ENCODE results near the gene PLA1A. TPM values are rescaled to one million over a fixed set of nuclear protein-coding genes. Genes with fewer than 3 reads are reported as not detected.
A peak's percentile ranks its signal among the peaks of the same experiment; 100 is the strongest.

Gene PLA1A
- total RNA-seq, 2 experiments from 2014 or later, result not detected

DNA sequence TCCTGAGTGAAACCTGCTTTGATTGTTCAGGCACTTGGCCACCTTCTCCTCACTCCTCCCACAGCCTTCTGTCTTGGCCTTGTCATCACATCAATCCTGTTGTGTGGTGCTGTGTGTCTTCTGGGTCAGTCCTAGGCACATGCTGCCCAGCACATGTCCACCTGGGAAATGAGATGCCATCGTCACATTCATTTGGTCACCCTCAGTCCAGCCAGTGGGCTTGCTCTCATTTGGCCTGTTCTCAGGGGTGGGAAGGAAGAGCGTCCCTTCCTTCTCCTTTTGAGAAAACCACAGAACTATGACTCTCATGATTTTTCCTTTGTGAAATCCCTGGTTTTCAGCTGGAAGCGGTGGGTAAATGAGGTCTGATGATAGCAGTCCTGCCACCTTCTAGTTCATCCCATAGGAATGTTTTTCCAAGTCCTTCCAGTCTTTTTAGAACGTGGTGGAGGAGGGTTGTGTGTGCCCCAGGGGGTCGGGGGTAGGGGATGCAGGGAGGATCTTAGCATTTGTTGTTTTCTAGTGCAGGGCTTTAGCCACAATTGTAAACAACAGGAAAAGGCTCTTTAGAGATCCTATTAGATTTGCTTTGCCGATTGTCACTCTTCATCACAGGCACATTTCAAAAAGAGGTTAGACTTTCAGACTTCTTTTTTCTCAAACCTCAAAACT, 8.4 kb upstream of the PLA1A start:
- CTCF ChIA-PET, result no interaction called here

DNA sequence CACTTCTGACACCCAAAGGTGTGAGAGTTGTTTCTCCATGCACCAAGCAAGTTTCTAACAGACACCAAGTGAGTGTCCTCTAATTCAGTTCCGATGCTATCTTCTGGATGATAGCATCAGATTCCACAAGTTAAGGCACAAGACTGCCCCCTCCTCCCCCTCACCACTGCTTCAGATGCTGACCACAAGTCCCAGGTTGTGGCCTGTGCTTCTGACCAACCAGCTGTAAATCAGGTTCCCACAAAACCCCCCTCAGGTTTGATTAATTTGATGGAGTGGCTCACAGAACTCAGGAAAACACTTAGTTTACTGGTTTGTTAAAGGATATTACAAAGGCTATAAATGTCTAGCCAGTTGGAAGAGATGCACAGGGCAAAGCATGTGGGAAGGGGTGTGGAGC, 7.0 kb upstream of the PLA1A start:
- no peak for DNase-seq
- Histone ChIP-seq H3K27ac (ENCODE audit: low read depth in 1 of 2, low read length in 2 of 2) (no peak overlapping the region), H3K9me3 (ENCODE audit: control insufficient read depth in 1 of 2, insufficient read depth in 1 of 2, low read length in 2 of 2) (no peaks in the 10 kb centered on the region), H3K36me3 (ENCODE audit: insufficient read depth, low read length) (no peaks in the 10 kb centered on the region), H3K4me3 (ENCODE audit: low read length) (no peak overlapping the region), H3K27me3 (ENCODE audit: control insufficient read depth in 1 of 2, insufficient read depth in 2 of 2, low read length in 2 of 2) (no peaks in the 10 kb centered on the region), H3K4me1 (ENCODE audit: insufficient read depth, low read length) (peaks cover 5% of the 10 kb centered on the region)
- TF ChIP-seq, protein P1, sequence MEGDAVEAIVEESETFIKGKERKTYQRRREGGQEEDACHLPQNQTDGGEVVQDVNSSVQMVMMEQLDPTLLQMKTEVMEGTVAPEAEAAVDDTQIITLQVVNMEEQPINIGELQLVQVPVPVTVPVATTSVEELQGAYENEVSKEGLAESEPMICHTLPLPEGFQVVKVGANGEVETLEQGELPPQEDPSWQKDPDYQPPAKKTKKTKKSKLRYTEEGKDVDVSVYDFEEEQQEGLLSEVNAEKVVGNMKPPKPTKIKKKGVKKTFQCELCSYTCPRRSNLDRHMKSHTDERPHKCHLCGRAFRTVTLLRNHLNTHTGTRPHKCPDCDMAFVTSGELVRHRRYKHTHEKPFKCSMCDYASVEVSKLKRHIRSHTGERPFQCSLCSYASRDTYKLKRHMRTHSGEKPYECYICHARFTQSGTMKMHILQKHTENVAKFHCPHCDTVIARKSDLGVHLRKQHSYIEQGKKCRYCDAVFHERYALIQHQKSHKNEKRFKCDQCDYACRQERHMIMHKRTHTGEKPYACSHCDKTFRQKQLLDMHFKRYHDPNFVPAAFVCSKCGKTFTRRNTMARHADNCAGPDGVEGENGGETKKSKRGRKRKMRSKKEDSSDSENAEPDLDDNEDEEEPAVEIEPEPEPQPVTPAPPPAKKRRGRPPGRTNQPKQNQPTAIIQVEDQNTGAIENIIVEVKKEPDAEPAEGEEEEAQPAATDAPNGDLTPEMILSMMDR (IDR thresholded peaks at IDR 0.05), result no peak
- Mint-ChIP-seq H3K9me3 (no peaks in the 10 kb centered on the region), H3K36me3 (ENCODE audit: low read depth) (no peaks in the 10 kb centered on the region), H3K4me3 (no peak overlapping the region), H3K27me3 (peaks cover 4% of the 10 kb centered on the region), H3K4me1 (ENCODE audit: low read depth) (no peaks in the 10 kb centered on the region), H3K27ac (no peak overlapping the region)
- no peak for ATAC-seq (ENCODE audit: poor library complexity)
- CTCF ChIA-PET, result no interaction called here
- POLR2A ChIA-PET, result no interaction called here
- intact Hi-C loops (cut with DNase I, micrococcal nuclease), result no loop called here

More for the DNA sequence above, 8.4 kb upstream of the PLA1A start:
- no peak overlapping the region for H3K4me3 Mint-ChIP-seq
- Histone ChIP-seq H3K27me3 (ENCODE audit: control insufficient read depth in 1 of 2, insufficient read depth in 2 of 2, low read length in 2 of 2) (no peaks in the 10 kb centered on the region), H3K27ac (ENCODE audit: low read depth in 1 of 2, low read length in 2 of 2) (no peak overlapping the region), H3K4me1 (ENCODE audit: insufficient read depth, low read length) (peaks cover 5% of the 10 kb centered on the region), H3K4me3 (ENCODE audit: low read length) (no peak overlapping the region), H3K9me3 (ENCODE audit: control insufficient read depth in 1 of 2, insufficient read depth in 1 of 2, low read length in 2 of 2) (no peaks in the 10 kb centered on the region), H3K36me3 (ENCODE audit: insufficient read depth, low read length) (no peaks in the 10 kb centered on the region)
- peaks cover 4% of the 10 kb centered on the region for H3K27me3 Mint-ChIP-seq
- intact Hi-C loops (cut with DNase I, micrococcal nuclease), result no loop called here
- no peaks in the 10 kb centered on the region for H3K4me1 Mint-ChIP-seq (ENCODE audit: low read depth)
- DNase-seq (peak in 2 of 14 experiments; percentile 37 to 39), ATAC-seq (ENCODE audit: poor library complexity) (no peak)
- no peaks in the 10 kb centered on the region for H3K9me3 Mint-ChIP-seq
- no peak overlapping the region for H3K27ac Mint-ChIP-seq
- no peaks in the 10 kb centered on the region for H3K36me3 Mint-ChIP-seq (ENCODE audit: low read depth)
- POLR2A ChIA-PET, result no interaction called here
- TF ChIP-seq, protein P1 (IDR thresholded peaks at IDR 0.05), result no peak

DNA sequence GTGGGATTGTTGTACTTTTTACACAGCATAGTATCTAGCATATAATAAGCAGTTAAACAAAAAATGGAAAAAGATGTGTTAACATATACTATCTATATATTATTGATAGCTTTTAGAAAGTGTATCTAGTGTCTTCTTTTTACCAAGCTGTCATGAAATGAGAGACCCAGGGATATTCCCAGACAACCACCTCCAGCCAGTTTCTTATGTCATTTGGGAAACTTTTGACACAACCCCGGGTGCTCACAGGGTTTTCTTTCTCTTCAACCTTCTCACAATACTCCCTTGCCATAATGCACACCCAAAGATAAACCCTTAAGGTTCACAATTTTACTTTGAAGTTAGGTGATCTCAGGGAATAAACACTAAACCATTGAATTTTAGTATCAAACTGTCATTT, 4.8 kb upstream of the PLA1A start:
- Mint-ChIP-seq H3K36me3 (ENCODE audit: low read depth) (no peaks in the 10 kb centered on the region), H3K4me3 (no peak overlapping the region), H3K27me3 (peaks cover 4% of the 10 kb centered on the region), H3K9me3 (no peaks in the 10 kb centered on the region), H3K27ac (no peak overlapping the region), H3K4me1 (ENCODE audit: low read depth) (no peaks in the 10 kb centered on the region)
- no peak for ATAC-seq (ENCODE audit: poor library complexity)
- ChIA-PET POLR2A (no interaction called here), CTCF (no interaction called here)
- peaks cover 7% of the 10 kb centered on the region for H3K4me1 ChIP-seq (ENCODE audit: insufficient read depth, low read length)
- DNase-seq, result no peak
- H3K4me3 ChIP-seq (ENCODE audit: low read length), result no peak overlapping the region
- H3K27me3 ChIP-seq (ENCODE audit: control insufficient read depth in 1 of 2, insufficient read depth in 2 of 2, low read length in 2 of 2), result no peaks in the 10 kb centered on the region
- H3K27ac ChIP-seq (ENCODE audit: low read depth in 1 of 2, low read length in 2 of 2), result no peak overlapping the region
- H3K36me3 ChIP-seq (ENCODE audit: insufficient read depth, low read length), result no peaks in the 10 kb centered on the region
- no peaks in the 10 kb centered on the region for H3K9me3 ChIP-seq (ENCODE audit: control insufficient read depth in 1 of 2, insufficient read depth in 1 of 2, low read length in 2 of 2)
- intact Hi-C loops (cut with DNase I, micrococcal nuclease), result no loop called here
- TF ChIP-seq, protein P1 (IDR thresholded peaks at IDR 0.05), result no peak
